Activated CD4-positive, alpha-beta T cell treated with anti-CD3 and anti-CD28 coated beads, Interleukin-10, Interleukin-2, amounts not matched to agents 100 ng/mL and 50 ng/mL, durations not matched to agents 16 hours and 8 hours (primary cell): ENCODE measurements around the gene MAP4K4.
"Not testable (repeated sequence)": the region's sequence is repeated elsewhere in the genome, so short reads cannot be mapped to it uniquely, and the experiment has no call there.

Experiments used
- DNase-seq: peaks from one replicate; pipeline ENCODE4 v3.0.0-alpha.2; 2020

The MAP4K4 gene

GRCh38 chr2:101935764-101936163 is 238.3 kb downstream of the MAP4K4 start:
- DNase-seq: not testable (repeated sequence)

DNA sequence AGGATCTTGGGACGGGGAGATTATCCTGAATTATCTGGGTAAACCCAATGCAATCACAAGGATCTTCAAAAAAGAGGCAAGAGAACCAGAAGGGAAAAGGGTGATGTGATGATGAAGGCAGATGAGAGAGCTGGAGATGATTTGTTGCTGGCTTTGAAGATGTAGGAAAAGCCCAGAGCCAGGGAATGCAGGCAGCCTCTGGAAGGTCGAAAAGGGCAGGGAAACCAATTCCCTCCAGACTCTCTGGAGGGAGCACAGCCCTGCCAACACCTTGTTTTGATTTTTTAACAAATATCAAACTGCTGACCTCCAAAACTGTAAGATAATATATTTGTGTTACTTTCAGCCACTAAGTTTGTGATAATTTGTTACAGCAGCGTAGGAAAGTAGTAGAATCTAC is 245.3 kb downstream of the MAP4K4 start:
- no peak for DNase-seq
